GM12875 (cell line): ENCODE measurements around the gene PHLDA1.

Experiments
- H3K4me3 ChIP-seq: one replicate; pipeline ENCODE4 v1.5.1; 2011; ENCODE audit warnings: low read depth, low read length, control low read depth
- CTCF ChIP-seq: IDR thresholded peaks from 2 replicates; pipeline ENCODE4 v1.5.1; 2011; ENCODE audit warnings: low read depth, mild to moderate bottlenecking, control low read depth, inconsistent platforms, low read length, moderate library complexity, borderline replicate concordance; ENCODE audit not compliant: insufficient read depth

Gene PHLDA1

GRCh38 chr12:76007640-76008039 lies 23.9 kb downstream of the PHLDA1 start:
- no peak overlapping the region for H3K4me3 ChIP-seq
- no peak for TF ChIP-seq CTCF

DNA sequence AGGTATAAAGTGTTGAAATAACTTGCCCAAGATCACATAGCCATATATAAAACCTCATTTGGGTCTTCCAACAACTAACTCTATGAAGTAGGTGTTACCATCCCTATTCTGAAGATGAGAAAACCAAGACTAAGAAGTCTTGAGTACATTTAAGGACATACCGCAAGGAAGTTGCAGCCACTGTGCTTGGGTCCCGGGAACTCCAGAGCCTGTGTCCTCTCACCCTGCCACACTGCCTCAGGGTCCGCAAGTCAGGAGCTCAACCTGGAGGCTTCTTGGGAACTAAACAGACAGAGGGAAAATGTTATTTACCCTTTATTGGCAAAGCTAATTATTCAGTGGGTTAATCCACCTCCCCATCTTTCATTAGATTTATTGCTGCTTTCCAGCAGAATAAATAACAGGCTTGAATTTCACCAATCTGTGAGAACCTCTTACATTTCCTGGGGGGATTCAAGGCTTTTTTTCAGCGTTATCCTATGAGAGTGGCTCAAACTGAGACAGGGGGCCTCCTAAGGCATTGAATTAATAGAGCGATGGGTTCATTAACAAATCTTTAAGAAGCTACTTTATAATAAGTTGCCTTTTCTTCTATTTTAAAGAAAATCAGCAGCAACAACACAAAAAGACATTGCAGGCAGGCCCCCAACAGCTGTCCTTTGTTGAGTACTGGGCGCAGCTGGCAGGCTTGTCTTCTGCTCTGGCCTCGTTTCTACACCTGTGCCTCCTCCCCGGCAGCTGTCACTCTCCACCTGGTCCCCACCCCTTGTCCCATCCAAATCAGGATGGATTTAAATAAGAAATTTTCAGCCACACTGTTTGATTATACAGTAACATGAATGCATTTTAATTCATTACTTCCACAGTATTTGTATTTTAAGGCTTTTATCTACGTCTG lies 25.3 kb downstream of the PHLDA1 start:
- no peak for TF ChIP-seq CTCF
- H3K4me3 ChIP-seq, result no peak overlapping the region

DNA sequence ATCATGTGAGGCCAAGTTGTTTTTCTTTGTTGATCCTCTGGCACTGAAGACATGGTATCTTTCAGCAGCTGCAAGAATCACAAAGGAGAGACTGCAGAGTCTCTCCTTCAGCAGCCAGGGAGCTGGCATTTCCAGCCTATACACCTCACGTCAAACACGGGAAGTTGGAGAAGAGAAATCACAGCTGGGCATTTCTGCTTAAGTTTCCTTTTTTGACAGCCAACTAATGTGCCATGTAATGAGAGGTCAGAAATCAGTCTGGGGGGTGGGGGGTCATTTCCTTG lies 28.3 kb downstream of the PHLDA1 start:
- H3K4me3 ChIP-seq, result no peak overlapping the region
- TF ChIP-seq CTCF, result no peak

- TF ChIP-seq CTCF, result no peak
- no peak overlapping the region for H3K4me3 ChIP-seq
Measured at GRCh38 chr12:76002598-76003354, 28.8 kb downstream of the PHLDA1 start.

GRCh38 chr12:75998292-75999063 lies 33.1 kb downstream of the PHLDA1 start:
- no peak overlapping the region for H3K4me3 ChIP-seq
- TF ChIP-seq CTCF, result no peak

DNA sequence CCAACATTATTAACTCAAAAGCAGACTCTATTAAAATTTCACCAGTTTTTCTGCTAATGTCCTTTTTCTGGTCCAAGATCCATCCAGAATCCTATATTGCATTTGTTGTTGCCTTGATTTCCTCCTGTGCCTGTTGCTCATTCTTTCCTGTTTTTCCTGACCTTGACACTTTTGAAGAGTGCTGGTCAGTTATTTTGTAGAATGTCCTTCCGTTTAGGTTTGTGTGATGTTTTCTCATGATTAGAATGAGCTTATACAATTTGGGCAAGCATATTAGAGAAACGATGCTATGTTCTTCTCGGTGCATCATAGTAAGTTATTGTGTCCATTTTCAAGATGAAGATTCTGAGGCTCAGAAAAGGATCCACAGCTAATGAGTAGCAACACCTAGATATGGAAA lies 33.9 kb downstream of the PHLDA1 start:
- no peak overlapping the region for H3K4me3 ChIP-seq
- TF ChIP-seq CTCF, result no peak
